Measurements from ENCODE around the gene PCCB. TPM values are rescaled to one million over a fixed set of nuclear protein-coding genes. Genes with fewer than 3 reads are reported as not detected.

PCCB gene
- total and polyA plus RNA-seq, 2 of the 8 experiments (the other 6 are each of a cell fraction or from before 2014, with no cell fraction given), result 56.7 to 84.4 TPM

DNA sequence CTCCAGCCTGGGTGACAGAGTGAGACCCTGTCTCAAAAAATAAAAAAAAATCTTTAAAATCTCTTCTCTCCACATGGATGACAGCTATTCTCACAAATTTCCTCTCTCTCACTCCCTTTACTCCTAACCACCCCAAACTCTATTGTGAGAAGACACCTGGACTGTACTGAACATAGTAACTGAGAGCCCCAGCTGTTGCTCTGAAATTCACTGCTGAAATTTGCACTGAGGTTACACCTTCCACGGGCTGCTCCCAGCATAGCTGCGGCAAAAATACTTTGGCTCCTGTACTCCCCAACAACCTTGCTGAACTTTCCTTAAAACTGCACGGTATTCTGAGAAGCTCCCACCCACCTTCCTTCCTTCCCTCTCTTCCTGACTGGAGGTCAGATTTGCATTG lies 4.4 kb upstream of the PCCB start:
- no peaks in the 10 kb centered on the region for H3K36me3 ChIP-seq (ENCODE audit: control insufficient read depth in 2 of 4, insufficient read depth in 4 of 4, low read length in 3 of 4)
- no peak overlapping the region for H2BK15ac ChIP-seq (ENCODE audit: low read length)
- no peaks in the 10 kb centered on the region for H3K9me3 ChIP-seq (ENCODE audit: insufficient read depth in 2 of 2, low read depth in 1 of 2, low read length in 1 of 2)
- POLR2A ChIA-PET (ENCODE audit: partially characterized antibody), result no interaction called here
- H3K4ac ChIP-seq (replicated peaks; ENCODE audit: insufficient read length, low read depth, low read length), result no peak overlapping the region
- TF ChIP-seq BCL11A (IDR thresholded peaks at IDR 0.05; ENCODE audit: low read depth in 2 of 2, low read length in 2 of 2) (no peak), KDM5A (IDR thresholded peaks at IDR 0.05; ENCODE audit: low read length) (no peak), FOSL1 (IDR thresholded peaks at IDR 0.05; ENCODE audit: insufficient read depth, low read depth, low read length) (no peak)
- TF ChIP-seq, protein P1, sequence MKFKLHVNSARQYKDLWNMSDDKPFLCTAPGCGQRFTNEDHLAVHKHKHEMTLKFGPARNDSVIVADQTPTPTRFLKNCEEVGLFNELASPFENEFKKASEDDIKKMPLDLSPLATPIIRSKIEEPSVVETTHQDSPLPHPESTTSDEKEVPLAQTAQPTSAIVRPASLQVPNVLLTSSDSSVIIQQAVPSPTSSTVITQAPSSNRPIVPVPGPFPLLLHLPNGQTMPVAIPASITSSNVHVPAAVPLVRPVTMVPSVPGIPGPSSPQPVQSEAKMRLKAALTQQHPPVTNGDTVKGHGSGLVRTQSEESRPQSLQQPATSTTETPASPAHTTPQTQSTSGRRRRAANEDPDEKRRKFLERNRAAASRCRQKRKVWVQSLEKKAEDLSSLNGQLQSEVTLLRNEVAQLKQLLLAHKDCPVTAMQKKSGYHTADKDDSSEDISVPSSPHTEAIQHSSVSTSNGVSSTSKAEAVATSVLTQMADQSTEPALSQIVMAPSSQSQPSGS (IDR thresholded peaks at IDR 0.05; ENCODE audit: low read length), result no peak
- H4K8ac ChIP-seq (ENCODE audit: extremely low read depth, insufficient read depth, low read length), result no peak overlapping the region
- H3K4me2 ChIP-seq (ENCODE audit: insufficient read depth in 1 of 2, low read depth in 2 of 2, low read length in 2 of 2), result no peak overlapping the region
- no peak overlapping the region for H3K18ac ChIP-seq (ENCODE audit: extremely low read depth, low read length)
- H4K5ac ChIP-seq (ENCODE audit: insufficient read length, low read depth, low read length), result no peak overlapping the region
- H2BK5ac ChIP-seq (ENCODE audit: low read depth, low read length), result no peak overlapping the region
- no peak overlapping the region for H3K23ac ChIP-seq (ENCODE audit: insufficient read length)
- no peaks in the 10 kb centered on the region for H4K20me1 ChIP-seq (replicated peaks in 1 of 2; ENCODE audit: control insufficient read depth in 1 of 2, insufficient read depth in 2 of 2, low read length in 2 of 2)
- H3K4me3 ChIP-seq (ENCODE audit: extremely low read depth in 1 of 4, insufficient read depth in 2 of 4, low read depth in 3 of 4, low read length in 4 of 4), result no peak overlapping the region
- H3K9ac ChIP-seq (replicated peaks in 1 of 4; ENCODE audit: extremely low read depth in 1 of 4, low read depth in 3 of 4, low read length in 3 of 4), result no peak overlapping the region
- FAIRE-seq (no peak), DNase-seq (ENCODE audit: low read depth in 1 of 2, low spot score in 2 of 2) (no peak)
- H2BK12ac ChIP-seq (ENCODE audit: low read depth, low read length), result no peak overlapping the region
- H3K79me2 ChIP-seq (ENCODE audit: control insufficient read depth in 1 of 2, insufficient read depth in 2 of 2, low read length in 2 of 2), result no peaks in the 10 kb centered on the region
- peaks cover 1% of the 10 kb centered on the region; the same call in 1 of the 2 replicates for H3K23me2 ChIP-seq (ENCODE audit: low read depth, low read length)
- peaks cover 0 to 2% (median 0%) of the 10 kb centered on the region in 4 experiments; a peak in 1 of 7 replicates for H3K27me3 ChIP-seq (replicated peaks in 1 of 4; ENCODE audit: control insufficient read depth in 3 of 4, extremely low read depth in 1 of 4, insufficient read depth in 3 of 4, low read length in 3 of 4)
- H3K27ac ChIP-seq (ENCODE audit: low read depth, low read length), result no peak overlapping the region
- H4K91ac ChIP-seq (replicated peaks; ENCODE audit: insufficient read length, low read length), result no peak overlapping the region
- no peaks in the 10 kb centered on the region for H3K79me1 ChIP-seq (ENCODE audit: low read depth, low read length)
- CTCF ChIA-PET (ENCODE audit: partially characterized antibody), result no interaction called here
- H3K14ac ChIP-seq (ENCODE audit: insufficient read length), result no peak overlapping the region
- H2AK5ac ChIP-seq (ENCODE audit: low read depth, low read length), result no peak overlapping the region
- no peaks in the 10 kb centered on the region; a peak in 1 of 7 replicates for H3K4me1 ChIP-seq (replicated peaks in 1 of 4; ENCODE audit: control insufficient read depth in 3 of 4, insufficient read depth in 4 of 4, low read length in 3 of 4)
- WGBS, 2 experiments (ENCODE audit: extremely low coverage in 1 of 2, insufficient coverage in 1 of 2, insufficient read length in 1 of 2, insufficient replicate concordance in 2 of 2, low coverage in 1 of 2, low lambda C conversion rate in 2 of 2, missing lambda C conversion rate in 1 of 2), result 92% methylated on average over 3 of the region's 3 CpGs; no CpG with 5 or more reads in 1 of the 2 experiments
- H3K56ac ChIP-seq (replicated peaks; ENCODE audit: insufficient read length, low read depth, low read length), result no peak overlapping the region
- H2AFZ ChIP-seq (ENCODE audit: low read length), result no peak overlapping the region
- H2BK120ac ChIP-seq (replicated peaks; ENCODE audit: low read depth, low read length), result no peak overlapping the region
- no peak overlapping the region for H2BK20ac ChIP-seq (ENCODE audit: low read length)
